GM12878 (cell line): ENCODE measurements around the gene TMEM14A. TPM values are rescaled to one million over a fixed set of nuclear protein-coding genes. Genes with fewer than 3 reads are reported as not detected.

Source experiments
- ATAC-seq: fragments of 200-7000 bp; cut with Tn5 transposase; 3 replicates; pipeline ENCODE4 v1.9.1; 2020; ENCODE audit warnings: mild to moderate bottlenecking, moderate library complexity
- BruUV-seq: library from RNA; stranded (reverse); fragments of 400-500 nt; replicated peaks from 2 replicates; lab custom pipeline; 2021; lab: Mats Ljungman, UMichigan
- CTCF ChIA-PET: fragments of 300-600 bp; sonication (Branson Sonifier 250); formaldehyde crosslinking; extraction: SDS; loops from one replicate; lab custom pipeline; 2021; ENCODE audit warnings: inconsistent platforms; lab: Yijun Ruan, JAX
- POLR2A ChIA-PET: fragments of 350-600 bp; formaldehyde crosslinking; extraction: SDS; loops from one replicate; lab custom pipeline; 2021; ENCODE audit warnings: inconsistent platforms; lab: Charles Lee
- RAD21 ChIA-PET: fragments of 300-600 bp; sonication (Branson Sonifier 250); formaldehyde crosslinking; loops from one replicate; lab custom pipeline; 2023; ENCODE audit warnings: antibody characterized with exemption; ENCODE audit not compliant: unreplicated experiment; lab: Charles Lee
- SMC1A ChIA-PET: fragments of 300-600 bp; sonication (Branson Sonifier 250); formaldehyde crosslinking; loops from one replicate; lab custom pipeline; 2023; ENCODE audit not compliant: unreplicated experiment, uncharacterized antibody; lab: Charles Lee
- DNase-seq: peaks from one replicate; pipeline ENCODE4 v3.0.0-alpha.2; 2011; ENCODE audit warnings: low read depth, low spot score
- FAIRE-seq: peaks from 3 replicates; lab custom pipeline; 2011; peaks lifted over from hg19 to GRCh38; lab: Jason Lieb, UNC
- H2AFZ ChIP-seq: 2 replicates; pipeline ENCODE4 v1.6.0; 2011; ENCODE audit warnings: low read depth, low read length, control low read depth; ENCODE audit not compliant: control insufficient read depth
- H3K27ac ChIP-seq: 2 replicates; pipeline ENCODE4 v1.5.1; 2011; ENCODE audit warnings: control low read depth; ENCODE audit not compliant: control insufficient read depth, insufficient read depth
- H3K27me3 ChIP-seq, 2 experiments: replicated peaks in 1 of 2; 2 replicates each; pipeline versions ENCODE4 v1.6.0 to v1.6.1; 2011; ENCODE audit warnings: low read length in 1 of 2; ENCODE audit not compliant: control insufficient read depth in 2 of 2, insufficient read depth in 2 of 2
- H3K36me3 ChIP-seq, 2 experiments: 2 replicates each; pipeline ENCODE4 v1.5.1; 2011; ENCODE audit warnings: low read length in 1 of 2; ENCODE audit not compliant: control insufficient read depth in 2 of 2, insufficient read depth in 2 of 2
- H3K4me1 ChIP-seq: 2 replicates; pipeline ENCODE4 v1.6.1; 2011; ENCODE audit warnings: mild to moderate bottlenecking, low read length, moderate library complexity, mixed read lengths; ENCODE audit not compliant: control insufficient read depth, insufficient read depth
- H3K4me2 ChIP-seq: 2 replicates; pipeline ENCODE4 v1.6.0; 2011; ENCODE audit warnings: control low read depth; ENCODE audit not compliant: control insufficient read depth, insufficient read depth
- H3K4me3 ChIP-seq: fragments of 200-600 bp; sonication (generic); 2 replicates; pipeline ENCODE4 v1.5.1; 2016
- H3K79me2 ChIP-seq: 2 replicates; pipeline ENCODE4 v1.6.0; 2011; ENCODE audit warnings: low read length; ENCODE audit not compliant: control insufficient read depth, insufficient read depth
- H3K9ac ChIP-seq: 2 replicates; pipeline ENCODE4 v1.8.0; 2011; ENCODE audit warnings: low read length, control low read depth, mixed read lengths; ENCODE audit not compliant: control insufficient read depth, insufficient read depth
- H3K9me3 ChIP-seq: replicated peaks from 3 replicates; pipeline ENCODE4 v1.5.1; 2011; ENCODE audit warnings: mild to moderate bottlenecking, low read length; ENCODE audit not compliant: control insufficient read depth, insufficient read depth
- H4K20me1 ChIP-seq: 2 replicates; pipeline ENCODE4 v1.6.0; 2011; ENCODE audit not compliant: control insufficient read depth, insufficient read depth
- CBX3 ChIP-seq: fragments of 200-600 bp; sonication (generic); IDR thresholded peaks from 2 replicates; pipeline ENCODE4 v1.6.1; 2016; ENCODE audit warnings: low read depth, borderline replicate concordance
- DPF2 ChIP-seq: fragments of 450-650 bp; IDR thresholded peaks from 2 replicates; pipeline ENCODE4 v1.6.1; 2017; ENCODE audit warnings: mild to moderate bottlenecking
- EED ChIP-seq: sonication (generic); IDR thresholded peaks from 2 replicates; pipeline ENCODE4 v1.6.1; 2016; ENCODE audit warnings: antibody characterized with exemption, low read depth
- FOS ChIP-seq: IDR thresholded peaks from 3 replicates; pipeline ENCODE4 v1.6.1; 2011; ENCODE audit warnings: borderline replicate concordance; ENCODE audit not compliant: insufficient read length; ENCODE audit errors: extremely low read depth
- KDM1A ChIP-seq: fragments of 200-600 bp; sonication (generic); IDR thresholded peaks from 2 replicates; pipeline ENCODE4 v1.6.1; 2016; ENCODE audit warnings: borderline replicate concordance
- MTA2 ChIP-seq: fragments of 450-650 bp; IDR thresholded peaks from 2 replicates; pipeline ENCODE4 v1.6.1; 2016; ENCODE audit warnings: low read depth, mild to moderate bottlenecking, moderate library complexity
- NFIC ChIP-seq: IDR thresholded peaks from 2 replicates; pipeline ENCODE4 v1.6.1; 2012; ENCODE audit warnings: low read depth, mild to moderate bottlenecking, inconsistent platforms, low read length, moderate library complexity
- NFYB ChIP-seq: IDR thresholded peaks from 2 replicates; pipeline ENCODE4 v1.6.1; 2011; ENCODE audit warnings: low read depth, mild to moderate bottlenecking, low read length, improper control_type of control experiment, moderate library complexity; ENCODE audit not compliant: insufficient read depth
- PAX5 ChIP-seq: IDR thresholded peaks from 2 replicates; pipeline ENCODE4 v1.6.1; 2011; ENCODE audit warnings: low read depth, low read length, borderline replicate concordance
- RBBP5 ChIP-seq: fragments of 200-600 bp; sonication (generic); conservative IDR thresholded peaks from 2 replicates; pipeline ENCODE4 v1.6.1; 2016
- STAT1 ChIP-seq: fragments of 450-650 bp; conservative IDR thresholded peaks from 2 replicates; pipeline ENCODE4 v1.6.1; 2014; ENCODE audit warnings: antibody characterized with exemption, mild to moderate bottlenecking
- STAT3 ChIP-seq: IDR thresholded peaks from 2 replicates; pipeline ENCODE4 v1.6.1; 2011; ENCODE audit warnings: low read depth, low read length, improper control_type of control experiment
- SUPT20H ChIP-seq: IDR thresholded peaks from 2 replicates; pipeline ENCODE4 v1.6.1; 2011; ENCODE audit warnings: low read depth, mild to moderate bottlenecking, low read length, moderate library complexity, borderline replicate concordance; ENCODE audit not compliant: control insufficient read depth
- ZNF274 ChIP-seq: IDR thresholded peaks from one replicate; pipeline ENCODE4 v1.8.0; 2011; ENCODE audit not compliant: insufficient read length, insufficient read depth
- ZNF622 ChIP-seq: fragments of 450-650 bp; IDR thresholded peaks from 2 replicates; pipeline ENCODE4 v1.6.1; 2017; ENCODE audit warnings: mild to moderate bottlenecking, inconsistent platforms
- ZZZ3 ChIP-seq: IDR thresholded peaks from 2 replicates; pipeline ENCODE4 v1.6.1; 2011; ENCODE audit warnings: low read depth; ENCODE audit not compliant: control insufficient read depth, insufficient read length
- WGBS: methylation state at CpG from one replicate; pipeline ENCODE4 v1.1.6; 2016; ENCODE audit warnings: low lambda C conversion rate; ENCODE audit not compliant: insufficient replicate concordance, insufficient coverage; ENCODE audit errors: missing lambda C conversion rate; 5-methylcytosine and 5-hydroxymethylcytosine counted together
- in situ Hi-C: fragments of 300-500 bp; cut with MboI; formaldehyde crosslinking; loops from 9 replicates; pipeline ENCODE4 v1.14.3; 2018; ENCODE audit warnings: mixed read lengths
- intact Hi-C: fragments of 100-400 bp; cut with micrococcal nuclease; formaldehyde crosslinking; loops from one replicate; pipeline ENCODE4 v1.14.2; 2022; ENCODE audit not compliant: unreplicated experiment
- polyA plus RNA-seq, 11 experiments: library from polyadenylated mRNA; depleted of rRNA in 4 of 11; unstranded in 6 of 11; stranded (reverse) in 5 of 11; fragments of >200 nt; fragmentation: Nextera tagmentation in 4 of 11; fragmentation: Illumina TruSeq in 1 of 11; extraction: Ambion mirVana in 4 of 11; extraction: Trizol in 1 of 11; gene quantifications; 1 replicate in 1 of 11; 2 replicates in 10 of 11; pipeline versions ENCODE4 v1.2.1 to v1.2.3, GENCODE V29; 2011 to 2016; ENCODE audit warnings: inconsistent platforms in 2 of 11, missing spikeins in 2 of 11, low read depth in 1 of 11
- total RNA-seq, 4 experiments: library from RNA; depleted of rRNA in 3 of 4; stranded (reverse); fragments of >200 nt in 3 of 4; fragmentation: Illumina TruSeq in 1 of 4; extraction: Trizol in 1 of 4; gene quantifications; 2 replicates each; pipeline versions ENCODE4 v1.2.1 to v1.2.3, GENCODE V29; 2013 to 2021
- TF ChIP-seq, protein P1 (sequence below): IDR thresholded peaks from 2 replicates; pipeline ENCODE4 v1.6.1; 2012; ENCODE audit warnings: mild to moderate bottlenecking, low read depth, low read length

Gene TMEM14A
- total and polyA plus RNA-seq, 10 of the 15 experiments (the other 5 are each of a cell fraction or from before 2014, with no cell fraction given), result 15.6 to 143 (median 33.1) TPM

DNA sequence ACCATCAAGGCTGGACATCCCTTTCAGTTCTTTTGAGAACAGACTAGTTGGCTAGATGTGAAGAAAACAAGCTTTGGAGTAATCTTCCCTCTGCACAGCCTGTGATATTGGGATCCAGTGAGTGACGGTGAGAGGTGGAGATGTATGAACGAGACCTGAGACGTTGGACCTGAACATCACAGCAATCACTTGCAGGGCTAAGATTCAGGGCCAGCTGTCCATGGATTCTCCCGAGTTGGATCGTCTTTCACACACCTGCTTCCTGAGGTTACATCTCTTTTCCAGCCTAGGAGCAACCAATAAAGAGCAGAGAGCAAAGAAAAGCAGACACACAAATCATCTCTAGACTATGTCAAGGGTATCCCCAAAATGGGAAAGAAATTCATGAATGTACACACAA is 30.0 kb upstream of the TMEM14A start:
- Histone ChIP-seq H3K36me3 (no peaks in the 10 kb centered on the region), H2AFZ (no peak overlapping the region), H3K27me3 (peaks cover 0 to 7% of the 10 kb centered on the region in 2 experiments; a peak in 3 of 4 replicates), H3K4me1 (no peaks in the 10 kb centered on the region), H3K9me3 (no peaks in the 10 kb centered on the region), H3K9ac (no peak overlapping the region), H3K4me3 (no peak overlapping the region), H3K27ac (no peak overlapping the region), H3K4me2 (no peak overlapping the region), H4K20me1 (no peaks in the 10 kb centered on the region; the same call in 1 of the 2 replicates)
- FAIRE-seq (no peak), ATAC-seq (no peak), DNase-seq (no peak)
- ChIA-PET CTCF (interaction anchor here (0.8 to 1.5 kb wide), 4 partner anchors 10 to 225 kb away, joined by 3 to 12 read pairs (median 3); no protein-coding TSS in a partner anchor), SMC1A (interaction anchor here (1.2 to 3.6 kb wide), 2 partner anchors 11 to 233 kb away, joined by 3 to 24 read pairs; no protein-coding TSS in a partner anchor), RAD21 (interaction anchor here (0.7 to 1.3 kb wide), 3 partner anchors 21 to 46 kb away, joined by 3 to 4 read pairs (median 3); no protein-coding TSS in a partner anchor), POLR2A (no interaction called here)
- in situ Hi-C loops, result no loop called here
- intact Hi-C loops, result no loop called here
- no TSS peak for BruUV-seq
- WGBS, result 56% methylated on average over 5 of the region's 5 CpGs
- no peak for TF ChIP-seq DPF2
- no peak for TF ChIP-seq NFIC
- TF ChIP-seq PAX5, result no peak
- TF ChIP-seq ZNF274, result no peak
- TF ChIP-seq CBX3, result no peak
- TF ChIP-seq SUPT20H, result no peak
- TF ChIP-seq ZZZ3, result no peak
- TF ChIP-seq EED, result no peak
- TF ChIP-seq, all 136 proteins: peak for 0
- H3K79me2 ChIP-seq, result no peaks in the 10 kb centered on the region

DNA sequence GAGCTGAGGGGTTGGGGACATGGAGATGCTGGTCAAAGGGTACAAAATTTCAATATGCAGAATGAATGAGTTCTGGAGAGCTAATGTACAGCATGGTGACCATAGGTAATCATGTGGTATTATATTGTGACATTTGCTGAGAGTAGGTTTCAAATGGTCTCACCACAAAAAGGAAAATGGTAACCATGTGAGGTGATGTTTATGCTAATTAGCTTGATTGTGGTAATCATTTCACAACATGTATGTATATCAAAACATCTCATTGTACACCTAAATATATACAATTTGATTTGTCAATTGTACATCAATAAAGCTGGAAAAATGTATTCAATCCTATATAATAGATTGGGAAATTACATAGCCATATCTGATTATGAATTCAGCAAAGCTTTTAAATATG is 29.5 kb upstream of the TMEM14A start:
- in situ Hi-C loops (no loop called here), intact Hi-C loops (no loop called here)
- H4K20me1 ChIP-seq, result no peaks in the 10 kb centered on the region; the same call in 1 of the 2 replicates
- ATAC-seq (no peak), DNase-seq (no peak), FAIRE-seq (no peak)
- H3K79me2 ChIP-seq, result no peaks in the 10 kb centered on the region
- CTCF ChIA-PET, result interaction anchor here (0.8 to 1.4 kb wide), 4 partner anchors 8 to 224 kb away, joined by 3 to 12 read pairs (median 3); no protein-coding TSS in a partner anchor
- H3K4me2 ChIP-seq, result no peak overlapping the region
- POLR2A ChIA-PET, result no interaction called here
- H3K27ac ChIP-seq, result no peak overlapping the region
- no peak overlapping the region for H3K4me3 ChIP-seq
- H2AFZ ChIP-seq, result no peak overlapping the region
- RAD21 ChIA-PET, result interaction anchor here (1.2 to 1.3 kb wide), 2 partner anchors 21 to 46 kb away, joined by 3 to 4 read pairs; no protein-coding TSS in a partner anchor
- H3K36me3 ChIP-seq, result no peaks in the 10 kb centered on the region
- peaks cover 0 to 7% of the 10 kb centered on the region in 2 experiments; a peak in 3 of 4 replicates for H3K27me3 ChIP-seq
- BruUV-seq, result no TSS peak
- SMC1A ChIA-PET, result interaction anchor here (1.2 to 3.6 kb wide), 2 partner anchors 10 to 234 kb away, joined by 3 to 24 read pairs; no protein-coding TSS in a partner anchor
- H3K9ac ChIP-seq, result no peak overlapping the region
- no peaks in the 10 kb centered on the region for H3K4me1 ChIP-seq
- H3K9me3 ChIP-seq, result no peaks in the 10 kb centered on the region
- TF ChIP-seq ZNF622 (no peak), RBBP5 (no peak), MTA2 (no peak), NFYB (no peak), EED (no peak), STAT3 (no peak), FOS (no peak), KDM1A (no peak), STAT1 (no peak)
- TF ChIP-seq, protein P1, sequence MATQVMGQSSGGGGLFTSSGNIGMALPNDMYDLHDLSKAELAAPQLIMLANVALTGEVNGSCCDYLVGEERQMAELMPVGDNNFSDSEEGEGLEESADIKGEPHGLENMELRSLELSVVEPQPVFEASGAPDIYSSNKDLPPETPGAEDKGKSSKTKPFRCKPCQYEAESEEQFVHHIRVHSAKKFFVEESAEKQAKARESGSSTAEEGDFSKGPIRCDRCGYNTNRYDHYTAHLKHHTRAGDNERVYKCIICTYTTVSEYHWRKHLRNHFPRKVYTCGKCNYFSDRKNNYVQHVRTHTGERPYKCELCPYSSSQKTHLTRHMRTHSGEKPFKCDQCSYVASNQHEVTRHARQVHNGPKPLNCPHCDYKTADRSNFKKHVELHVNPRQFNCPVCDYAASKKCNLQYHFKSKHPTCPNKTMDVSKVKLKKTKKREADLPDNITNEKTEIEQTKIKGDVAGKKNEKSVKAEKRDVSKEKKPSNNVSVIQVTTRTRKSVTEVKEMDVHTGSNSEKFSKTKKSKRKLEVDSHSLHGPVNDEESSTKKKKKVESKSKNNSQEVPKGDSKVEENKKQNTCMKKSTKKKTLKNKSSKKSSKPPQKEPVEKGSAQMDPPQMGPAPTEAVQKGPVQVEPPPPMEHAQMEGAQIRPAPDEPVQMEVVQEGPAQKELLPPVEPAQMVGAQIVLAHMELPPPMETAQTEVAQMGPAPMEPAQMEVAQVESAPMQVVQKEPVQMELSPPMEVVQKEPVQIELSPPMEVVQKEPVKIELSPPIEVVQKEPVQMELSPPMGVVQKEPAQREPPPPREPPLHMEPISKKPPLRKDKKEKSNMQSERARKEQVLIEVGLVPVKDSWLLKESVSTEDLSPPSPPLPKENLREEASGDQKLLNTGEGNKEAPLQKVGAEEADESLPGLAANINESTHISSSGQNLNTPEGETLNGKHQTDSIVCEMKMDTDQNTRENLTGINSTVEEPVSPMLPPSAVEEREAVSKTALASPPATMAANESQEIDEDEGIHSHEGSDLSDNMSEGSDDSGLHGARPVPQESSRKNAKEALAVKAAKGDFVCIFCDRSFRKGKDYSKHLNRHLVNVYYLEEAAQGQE, result no peak
